Colonic mucosa (tissue), 4 donors: ENCODE results near the gene FAM107A. TPM values are rescaled to one million over a fixed set of nuclear protein-coding genes. Genes with fewer than 3 reads are reported as not detected.

Source experiments
- DNase-seq: peaks from one replicate; pipeline ENCODE4 v3.0.0-alpha.2; 2020
- H3K27ac ChIP-seq: fragments of 200-600 bp; one replicate; pipeline ENCODE4 v1.8.0; 2021
- H3K27me3 ChIP-seq: fragments of 200-600 bp; one replicate; pipeline ENCODE4 v1.8.0; 2021
- H3K36me3 ChIP-seq: fragments of 200-600 bp; one replicate; pipeline ENCODE4 v1.8.0; 2021
- H3K4me1 ChIP-seq: fragments of 200-600 bp; one replicate; pipeline ENCODE4 v1.8.0; 2021; ENCODE audit warnings: mild to moderate bottlenecking
- H3K4me3 ChIP-seq: fragments of 200-600 bp; one replicate; pipeline ENCODE4 v1.8.0; 2021
- H3K9ac ChIP-seq, 2 donors: one replicate each; pipeline ENCODE4 v1.7.0; 2013; ENCODE audit warnings: control low read depth in 2 of 2, low read depth in 2 of 2, low read length in 2 of 2
- H3K9me3 ChIP-seq: fragments of 200-600 bp; one replicate; pipeline ENCODE4 v1.8.0; 2021
- intact Hi-C: fragments of 100-400 bp; cut with DNase I; formaldehyde crosslinking; loops from one replicate; pipeline ENCODE4 v1.14.1; 2022
- total RNA-seq, 2 donors: library from RNA; stranded (reverse); fragmentation: NEBNext Ultra II Directional in 1 of 2; extraction: Animal tissue kit (Norgen Biotek cat#: 25700) in 1 of 2; gene quantifications; one replicate each; pipeline ENCODE4 v1.2.1, GENCODE V29; 2021
- TF ChIP-seq, protein P1 (sequence below): fragments of 200-600 bp; IDR thresholded peaks from one replicate; pipeline ENCODE4 v1.8.0; 2022; ENCODE audit warnings: antibody characterized with exemption, mild to moderate bottlenecking
- donor health status: healthy.
- donor health status: DM: no; HTN: no; CAD: no.
- donor health status: DM: no; HTN: no; CAD: no.

Gene FAM107A
- total RNA-seq, 2 donors from 2014 or later = 2.2 to 5.1 TPM

DNA sequence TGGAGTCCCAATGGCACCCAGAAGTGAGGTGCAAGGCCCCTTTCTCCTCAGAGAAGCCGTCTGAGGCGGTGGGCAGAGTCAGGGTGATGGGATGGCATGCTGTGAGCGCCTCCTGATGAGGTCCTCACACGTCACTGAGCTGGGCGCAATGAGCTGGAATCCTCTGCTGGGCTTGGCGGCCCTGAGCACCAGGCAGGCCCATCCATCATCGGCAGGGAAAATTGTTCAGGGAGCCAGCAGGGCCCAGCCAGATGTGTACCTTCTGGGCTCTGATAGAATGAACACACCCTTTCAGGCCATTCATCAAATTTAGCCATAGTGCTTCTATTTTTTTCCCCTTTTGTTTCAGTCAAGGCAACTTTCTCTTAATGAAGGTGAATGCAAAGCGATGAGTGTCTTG, 45.7 kb upstream of the FAM107A start:
- Histone ChIP-seq H3K9ac (no peak overlapping the region), H3K36me3 (no peaks in the 10 kb centered on the region), H3K27ac (no peak overlapping the region), H3K4me1 (no peaks in the 10 kb centered on the region), H3K27me3 (no peaks in the 10 kb centered on the region), H3K4me3 (no peak overlapping the region), H3K9me3 (no peaks in the 10 kb centered on the region)
- TF ChIP-seq, protein P1, sequence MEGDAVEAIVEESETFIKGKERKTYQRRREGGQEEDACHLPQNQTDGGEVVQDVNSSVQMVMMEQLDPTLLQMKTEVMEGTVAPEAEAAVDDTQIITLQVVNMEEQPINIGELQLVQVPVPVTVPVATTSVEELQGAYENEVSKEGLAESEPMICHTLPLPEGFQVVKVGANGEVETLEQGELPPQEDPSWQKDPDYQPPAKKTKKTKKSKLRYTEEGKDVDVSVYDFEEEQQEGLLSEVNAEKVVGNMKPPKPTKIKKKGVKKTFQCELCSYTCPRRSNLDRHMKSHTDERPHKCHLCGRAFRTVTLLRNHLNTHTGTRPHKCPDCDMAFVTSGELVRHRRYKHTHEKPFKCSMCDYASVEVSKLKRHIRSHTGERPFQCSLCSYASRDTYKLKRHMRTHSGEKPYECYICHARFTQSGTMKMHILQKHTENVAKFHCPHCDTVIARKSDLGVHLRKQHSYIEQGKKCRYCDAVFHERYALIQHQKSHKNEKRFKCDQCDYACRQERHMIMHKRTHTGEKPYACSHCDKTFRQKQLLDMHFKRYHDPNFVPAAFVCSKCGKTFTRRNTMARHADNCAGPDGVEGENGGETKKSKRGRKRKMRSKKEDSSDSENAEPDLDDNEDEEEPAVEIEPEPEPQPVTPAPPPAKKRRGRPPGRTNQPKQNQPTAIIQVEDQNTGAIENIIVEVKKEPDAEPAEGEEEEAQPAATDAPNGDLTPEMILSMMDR = no peak
- DNase-seq = no peak
- intact Hi-C loops = no loop called here

- Histone ChIP-seq H3K27ac (no peak overlapping the region), H3K36me3 (no peaks in the 10 kb centered on the region), H3K9me3 (no peaks in the 10 kb centered on the region), H3K4me3 (no peak overlapping the region), H3K4me1 (no peaks in the 10 kb centered on the region), H3K27me3 (no peaks in the 10 kb centered on the region), H3K9ac (no peak overlapping the region)
- intact Hi-C loops = no loop called here
- no peak for DNase-seq
- TF ChIP-seq, protein P1 = no peak
These were observed 45.2 kb upstream of the FAM107A start for GRCh38 chr3:58622436-58622835.

DNA sequence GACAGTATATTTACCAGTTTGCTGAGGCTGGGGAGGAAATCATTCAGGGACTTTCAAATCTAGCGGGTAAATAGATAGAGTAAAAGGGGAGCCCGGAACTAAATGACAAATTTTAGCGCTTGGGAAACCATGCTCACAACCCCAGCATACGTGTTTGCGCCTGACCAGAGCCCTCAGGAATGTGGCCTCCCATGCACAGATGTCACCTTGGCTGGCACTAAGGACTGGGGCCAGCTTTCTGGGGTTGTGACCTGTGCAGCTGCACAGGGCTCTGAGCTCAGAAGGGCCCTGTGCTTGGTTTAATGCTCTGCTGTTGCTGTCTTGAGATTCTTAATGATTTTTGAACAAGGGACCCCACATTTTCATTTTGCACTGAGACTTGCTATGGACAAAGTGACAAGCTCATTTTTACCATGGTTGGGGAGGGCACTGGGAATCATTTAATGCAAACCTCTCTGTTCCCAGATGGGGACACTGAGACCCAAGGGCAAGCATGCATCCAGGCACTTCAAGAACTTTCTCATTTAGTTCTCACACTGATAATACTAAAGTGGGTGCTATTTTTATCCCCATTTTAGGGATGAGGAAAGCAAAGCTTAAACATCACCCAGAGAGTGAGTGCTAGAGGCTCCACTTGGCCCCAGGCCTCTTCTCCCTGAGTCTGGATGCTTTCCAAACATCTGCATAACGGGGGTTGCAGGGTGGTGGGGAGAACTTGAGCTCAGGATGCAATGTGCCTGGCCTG, 44.1 kb upstream of the FAM107A start:
- H3K27me3 ChIP-seq = no peaks in the 10 kb centered on the region
- H3K4me1 ChIP-seq = no peaks in the 10 kb centered on the region
- intact Hi-C loops = no loop called here

DNA sequence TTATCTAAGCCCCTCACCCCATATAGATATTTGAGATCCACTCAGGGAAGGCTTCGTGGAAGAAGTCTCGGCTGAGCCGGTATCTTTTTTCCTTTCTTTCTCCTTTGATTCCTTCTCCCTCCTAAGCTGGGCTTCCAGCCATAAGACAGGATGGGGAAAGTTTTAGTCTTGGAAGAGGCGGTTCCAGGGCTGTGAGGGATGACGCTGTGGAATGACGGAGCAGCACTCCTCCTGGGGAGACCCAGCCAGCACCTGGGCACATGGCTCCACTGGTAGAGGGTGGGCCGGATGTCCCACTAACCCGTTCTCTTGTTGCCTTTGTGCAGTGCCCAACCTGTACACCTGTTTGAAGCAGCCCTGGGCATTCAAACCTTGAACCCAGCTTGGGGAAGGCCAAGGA, 43.2 kb upstream of the FAM107A start:
- H3K4me3 ChIP-seq = no peak overlapping the region
- no peaks in the 10 kb centered on the region for H3K9me3 ChIP-seq
- H3K4me1 ChIP-seq = no peaks in the 10 kb centered on the region
- no peaks in the 10 kb centered on the region for H3K27me3 ChIP-seq
- DNase-seq = no peak
- TF ChIP-seq, protein P1 = no peak
- H3K36me3 ChIP-seq = no peaks in the 10 kb centered on the region
- intact Hi-C loops = no loop called here
- no peak overlapping the region for H3K27ac ChIP-seq
- no peak overlapping the region for H3K9ac ChIP-seq

More for the DNA sequence above, 44.1 kb upstream of the FAM107A start:
- H3K27ac ChIP-seq = no peak overlapping the region
- no peak for DNase-seq
- no peaks in the 10 kb centered on the region for H3K9me3 ChIP-seq
- H3K9ac ChIP-seq = no peak overlapping the region
- H3K36me3 ChIP-seq = no peaks in the 10 kb centered on the region
- TF ChIP-seq, protein P1 = no peak
- H3K4me3 ChIP-seq = no peak overlapping the region

DNA sequence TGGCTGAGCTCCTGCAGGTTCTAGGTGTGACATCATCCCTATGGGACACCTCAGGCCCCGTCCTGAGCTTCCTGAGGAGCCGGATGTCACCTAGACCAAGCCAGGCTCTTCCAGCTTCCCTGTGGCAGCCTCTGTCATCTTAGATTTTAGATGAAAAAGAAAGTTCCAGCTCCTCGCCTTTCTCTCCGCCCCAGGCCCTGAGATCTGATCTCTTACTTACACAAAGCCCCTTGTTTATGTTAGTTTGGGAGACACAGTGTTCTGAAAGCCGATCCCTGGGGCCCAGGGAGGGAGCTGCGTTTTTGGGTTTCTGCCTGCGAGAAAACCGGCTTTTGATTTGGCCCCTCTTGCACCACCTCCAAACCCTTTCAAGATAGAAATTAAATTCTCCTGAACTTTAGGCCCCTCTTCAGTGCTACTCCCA, 40.2 kb upstream of the FAM107A start:
- no peaks in the 10 kb centered on the region for H3K9me3 ChIP-seq
- no peak overlapping the region for H3K9ac ChIP-seq
- TF ChIP-seq, protein P1 = no peak
- no peak for DNase-seq
- H3K36me3 ChIP-seq = no peaks in the 10 kb centered on the region
- no peaks in the 10 kb centered on the region for H3K27me3 ChIP-seq
- no peaks in the 10 kb centered on the region for H3K4me1 ChIP-seq
- intact Hi-C loops = no loop called here
- no peak overlapping the region for H3K4me3 ChIP-seq
- H3K27ac ChIP-seq = no peak overlapping the region
